ENCODE data around the gene CFB. TPM values are rescaled to one million over a fixed set of nuclear protein-coding genes. Genes with fewer than 3 reads are reported as not detected.
"Not testable (repeated sequence)": the region's sequence is repeated elsewhere in the genome, so short reads cannot be mapped to it uniquely, and the experiment has no call there.

Gene CFB
- total RNA-seq, 1 experiment from 2014 or later, result 0.32 TPM

DNA sequence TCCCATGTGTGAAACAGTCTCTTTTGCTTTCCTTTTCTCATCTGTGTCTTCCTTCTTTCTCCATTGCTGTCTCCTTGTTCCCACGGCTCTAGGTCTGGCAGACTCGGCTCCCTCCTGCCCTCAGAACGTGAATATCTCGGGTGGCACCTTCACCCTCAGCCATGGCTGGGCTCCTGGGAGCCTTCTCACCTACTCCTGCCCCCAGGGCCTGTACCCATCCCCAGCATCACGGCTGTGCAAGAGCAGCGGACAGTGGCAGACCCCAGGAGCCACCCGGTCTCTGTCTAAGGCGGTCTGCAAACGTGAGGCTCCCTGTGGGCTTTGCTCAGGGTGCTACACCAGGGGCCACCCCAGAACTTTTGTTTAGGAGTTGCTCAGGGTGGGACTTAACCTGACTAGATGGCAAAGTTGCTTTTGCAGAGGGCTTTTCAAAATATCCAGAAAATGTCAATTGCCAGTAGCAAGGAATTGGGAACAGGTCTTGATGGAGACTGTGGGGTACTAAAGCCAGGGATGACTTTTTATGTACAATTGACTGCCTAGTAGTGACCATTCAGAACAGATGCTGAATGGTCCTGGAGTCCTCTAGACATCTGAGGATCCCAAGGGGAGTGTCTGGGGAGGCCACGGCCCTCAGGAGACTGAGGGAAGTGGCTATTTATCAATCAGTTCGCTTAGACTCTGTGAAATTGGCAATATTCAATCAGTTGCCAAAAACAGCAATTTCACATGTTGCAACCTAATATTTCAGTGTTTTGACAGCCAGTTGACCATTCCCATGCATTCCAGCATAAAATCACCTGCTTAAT, 17.8 kb upstream of the CFB start:
- no peaks in the 10 kb centered on the region for H3K27me3 ChIP-seq (replicated peaks; ENCODE audit: insufficient read depth, low read depth, low read length, poor library complexity)
- no peak overlapping the region for H3K4me3 ChIP-seq (ENCODE audit: low read depth, low read length, poor library complexity, severe bottlenecking)
- POLR2A ChIA-PET (ENCODE audit: low non-redundant PET), result interaction anchor here (0.5 kb wide), 1 partner anchor 1963 kb away, joined by 3 read pairs; no protein-coding TSS in a partner anchor
- BruUV-seq (replicated peaks), result no TSS peak
- intact Hi-C loops (cut with micrococcal nuclease; ENCODE audit: unreplicated experiment), result no loop called here
- TF ChIP-seq, protein P1, sequence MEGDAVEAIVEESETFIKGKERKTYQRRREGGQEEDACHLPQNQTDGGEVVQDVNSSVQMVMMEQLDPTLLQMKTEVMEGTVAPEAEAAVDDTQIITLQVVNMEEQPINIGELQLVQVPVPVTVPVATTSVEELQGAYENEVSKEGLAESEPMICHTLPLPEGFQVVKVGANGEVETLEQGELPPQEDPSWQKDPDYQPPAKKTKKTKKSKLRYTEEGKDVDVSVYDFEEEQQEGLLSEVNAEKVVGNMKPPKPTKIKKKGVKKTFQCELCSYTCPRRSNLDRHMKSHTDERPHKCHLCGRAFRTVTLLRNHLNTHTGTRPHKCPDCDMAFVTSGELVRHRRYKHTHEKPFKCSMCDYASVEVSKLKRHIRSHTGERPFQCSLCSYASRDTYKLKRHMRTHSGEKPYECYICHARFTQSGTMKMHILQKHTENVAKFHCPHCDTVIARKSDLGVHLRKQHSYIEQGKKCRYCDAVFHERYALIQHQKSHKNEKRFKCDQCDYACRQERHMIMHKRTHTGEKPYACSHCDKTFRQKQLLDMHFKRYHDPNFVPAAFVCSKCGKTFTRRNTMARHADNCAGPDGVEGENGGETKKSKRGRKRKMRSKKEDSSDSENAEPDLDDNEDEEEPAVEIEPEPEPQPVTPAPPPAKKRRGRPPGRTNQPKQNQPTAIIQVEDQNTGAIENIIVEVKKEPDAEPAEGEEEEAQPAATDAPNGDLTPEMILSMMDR (conservative IDR thresholded peaks at IDR 0.05; ENCODE audit: low read depth, low read length), result no peak
- TF ChIP-seq EZH2 (IDR thresholded peaks at IDR 0.05; ENCODE audit: borderline replicate concordance, low read depth, low read length, poor library complexity, severe bottlenecking), result no peak
- CTCF ChIA-PET, result interaction anchor here (0.5 kb wide), 1 partner anchor 46 kb away, joined by 4 read pairs; no protein-coding TSS in a partner anchor
- H3K36me3 ChIP-seq (ENCODE audit: insufficient read depth, low read length, poor library complexity, severe bottlenecking), result no peaks in the 10 kb centered on the region
- no peaks in the 10 kb centered on the region for H3K4me1 ChIP-seq (ENCODE audit: insufficient read depth, low read length, poor library complexity, severe bottlenecking)
- H3K27ac ChIP-seq (ENCODE audit: low read depth, low read length, poor library complexity, severe bottlenecking), result no peak overlapping the region
- no peak for DNase-seq (ENCODE audit: low spot score)
- no peaks in the 10 kb centered on the region for H3K9me3 ChIP-seq (ENCODE audit: low read depth, low read length, poor library complexity, severe bottlenecking)

DNA sequence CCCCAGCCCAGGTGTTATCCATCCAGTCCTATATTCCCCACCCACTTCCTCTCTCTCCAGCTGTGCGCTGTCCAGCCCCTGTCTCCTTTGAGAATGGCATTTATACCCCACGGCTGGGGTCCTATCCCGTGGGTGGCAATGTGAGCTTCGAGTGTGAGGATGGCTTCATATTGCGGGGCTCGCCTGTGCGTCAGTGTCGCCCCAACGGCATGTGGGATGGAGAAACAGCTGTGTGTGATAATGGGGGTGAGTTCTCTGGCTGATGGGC, 17.3 kb upstream of the CFB start:
- CTCF ChIA-PET, result interaction anchor here (0.5 kb wide), 1 partner anchor 47 kb away, joined by 4 read pairs; no protein-coding TSS in a partner anchor

DNA sequence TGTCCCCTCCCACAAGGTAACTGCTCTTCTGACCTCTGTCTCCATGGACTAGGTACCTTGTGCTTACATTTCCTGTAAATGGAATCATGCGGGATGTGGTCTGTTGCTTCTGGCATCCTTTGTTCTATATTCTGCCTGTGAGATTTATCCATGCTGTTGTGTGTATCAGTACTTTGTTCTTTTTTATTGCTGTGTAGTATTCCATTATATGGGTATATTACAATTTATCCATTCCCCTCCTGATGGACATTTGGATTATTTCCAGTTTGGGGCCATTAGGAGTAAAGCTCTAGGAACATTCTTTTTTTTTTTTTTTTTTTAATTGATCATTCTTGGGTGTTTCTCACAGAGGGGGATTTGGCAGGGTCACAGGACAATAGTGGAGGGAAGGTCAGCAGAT, 14.9 kb upstream of the CFB start:
- no peak for DNase-seq (ENCODE audit: low spot score)
- BruUV-seq (replicated peaks), result no TSS peak
- Histone ChIP-seq H3K9me3 (ENCODE audit: low read depth, low read length, poor library complexity, severe bottlenecking) (no peaks in the 10 kb centered on the region), H3K4me1 (ENCODE audit: insufficient read depth, low read length, poor library complexity, severe bottlenecking) (no peaks in the 10 kb centered on the region), H3K4me3 (ENCODE audit: low read depth, low read length, poor library complexity, severe bottlenecking) (no peak overlapping the region), H3K36me3 (ENCODE audit: insufficient read depth, low read length, poor library complexity, severe bottlenecking) (no peaks in the 10 kb centered on the region), H3K27me3 (replicated peaks; ENCODE audit: insufficient read depth, low read depth, low read length, poor library complexity) (no peaks in the 10 kb centered on the region), H3K27ac (ENCODE audit: low read depth, low read length, poor library complexity, severe bottlenecking) (no peak overlapping the region)
- no peak for TF ChIP-seq EZH2 (IDR thresholded peaks at IDR 0.05; ENCODE audit: borderline replicate concordance, low read depth, low read length, poor library complexity, severe bottlenecking)
- TF ChIP-seq, protein P1 (conservative IDR thresholded peaks at IDR 0.05; ENCODE audit: low read depth, low read length), result no peak
- ChIA-PET CTCF (no interaction called here), POLR2A (ENCODE audit: low non-redundant PET) (no interaction called here)
- intact Hi-C loops (cut with micrococcal nuclease; ENCODE audit: unreplicated experiment), result no loop called here

More for the DNA sequence above, 17.3 kb upstream of the CFB start:
- no peaks in the 10 kb centered on the region for H3K36me3 ChIP-seq (ENCODE audit: insufficient read depth, low read length, poor library complexity, severe bottlenecking)
- intact Hi-C loops (cut with micrococcal nuclease; ENCODE audit: unreplicated experiment), result no loop called here
- no peaks in the 10 kb centered on the region for H3K9me3 ChIP-seq (ENCODE audit: low read depth, low read length, poor library complexity, severe bottlenecking)
- H3K4me1 ChIP-seq (ENCODE audit: insufficient read depth, low read length, poor library complexity, severe bottlenecking), result no peaks in the 10 kb centered on the region
- no peaks in the 10 kb centered on the region for H3K27me3 ChIP-seq (replicated peaks; ENCODE audit: insufficient read depth, low read depth, low read length, poor library complexity)
- no TSS peak for BruUV-seq (replicated peaks)
- POLR2A ChIA-PET (ENCODE audit: low non-redundant PET), result interaction anchor here (0.5 kb wide), 1 partner anchor 1964 kb away, joined by 3 read pairs; no protein-coding TSS in a partner anchor
- no peak overlapping the region for H3K27ac ChIP-seq (ENCODE audit: low read depth, low read length, poor library complexity, severe bottlenecking)
- TF ChIP-seq, protein P1 (conservative IDR thresholded peaks at IDR 0.05; ENCODE audit: low read depth, low read length), result no peak
- TF ChIP-seq EZH2 (IDR thresholded peaks at IDR 0.05; ENCODE audit: borderline replicate concordance, low read depth, low read length, poor library complexity, severe bottlenecking), result no peak
- no peak for DNase-seq (ENCODE audit: low spot score)
- H3K4me3 ChIP-seq (ENCODE audit: low read depth, low read length, poor library complexity, severe bottlenecking), result no peak overlapping the region

DNA sequence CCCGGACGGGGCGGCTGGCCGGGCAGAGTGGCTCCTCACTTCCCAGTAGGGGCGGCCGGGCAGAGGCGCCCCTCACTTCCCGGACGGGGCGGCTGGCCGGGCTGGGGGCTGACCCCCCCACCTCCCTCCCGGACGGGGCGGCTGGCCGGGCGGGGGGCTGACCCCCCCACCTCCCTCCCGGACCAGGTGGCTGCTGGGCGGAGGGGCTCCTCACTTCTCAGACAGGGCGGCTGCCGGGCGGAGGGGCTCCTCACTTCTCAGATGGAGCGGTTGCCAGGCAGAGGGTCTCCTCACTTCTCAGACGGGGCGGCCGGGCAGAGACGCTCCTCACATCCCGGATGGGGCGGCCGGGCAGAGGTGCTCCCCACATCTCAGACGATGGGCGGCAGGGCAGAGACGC, 13.8 kb upstream of the CFB start:
- H3K36me3 ChIP-seq (ENCODE audit: insufficient read depth, low read length, poor library complexity, severe bottlenecking); H3K27ac ChIP-seq (ENCODE audit: low read depth, low read length, poor library complexity, severe bottlenecking); intact Hi-C loops (cut with micrococcal nuclease; ENCODE audit: unreplicated experiment); DNase-seq (ENCODE audit: low spot score); CTCF ChIA-PET; H3K4me3 ChIP-seq (ENCODE audit: low read depth, low read length, poor library complexity, severe bottlenecking); POLR2A ChIA-PET (ENCODE audit: low non-redundant PET); H3K4me1 ChIP-seq (ENCODE audit: insufficient read depth, low read length, poor library complexity, severe bottlenecking); H3K27me3 ChIP-seq (replicated peaks; ENCODE audit: insufficient read depth, low read depth, low read length, poor library complexity); H3K9me3 ChIP-seq (ENCODE audit: low read depth, low read length, poor library complexity, severe bottlenecking); BruUV-seq (replicated peaks): not testable (repeated sequence)

Measured in A673 (cell line).